ENCODE data around the gene BAIAP2L1.
A peak's percentile ranks its signal among the peaks of the same experiment; 100 is the strongest.

BAIAP2L1 gene

GRCh38 chr7:98288064-98288823 lies 112.6 kb downstream of the BAIAP2L1 start:
- TF ChIP-seq, protein P1, sequence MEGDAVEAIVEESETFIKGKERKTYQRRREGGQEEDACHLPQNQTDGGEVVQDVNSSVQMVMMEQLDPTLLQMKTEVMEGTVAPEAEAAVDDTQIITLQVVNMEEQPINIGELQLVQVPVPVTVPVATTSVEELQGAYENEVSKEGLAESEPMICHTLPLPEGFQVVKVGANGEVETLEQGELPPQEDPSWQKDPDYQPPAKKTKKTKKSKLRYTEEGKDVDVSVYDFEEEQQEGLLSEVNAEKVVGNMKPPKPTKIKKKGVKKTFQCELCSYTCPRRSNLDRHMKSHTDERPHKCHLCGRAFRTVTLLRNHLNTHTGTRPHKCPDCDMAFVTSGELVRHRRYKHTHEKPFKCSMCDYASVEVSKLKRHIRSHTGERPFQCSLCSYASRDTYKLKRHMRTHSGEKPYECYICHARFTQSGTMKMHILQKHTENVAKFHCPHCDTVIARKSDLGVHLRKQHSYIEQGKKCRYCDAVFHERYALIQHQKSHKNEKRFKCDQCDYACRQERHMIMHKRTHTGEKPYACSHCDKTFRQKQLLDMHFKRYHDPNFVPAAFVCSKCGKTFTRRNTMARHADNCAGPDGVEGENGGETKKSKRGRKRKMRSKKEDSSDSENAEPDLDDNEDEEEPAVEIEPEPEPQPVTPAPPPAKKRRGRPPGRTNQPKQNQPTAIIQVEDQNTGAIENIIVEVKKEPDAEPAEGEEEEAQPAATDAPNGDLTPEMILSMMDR (IDR thresholded peaks at IDR 0.05; ENCODE audit: low read depth, low read length), result no peak
- TF ChIP-seq POLR2A (IDR thresholded peaks at IDR 0.05; ENCODE audit: extremely low read depth, insufficient read length) (no peak), MYC (IDR thresholded peaks at IDR 0.05; ENCODE audit: low read depth, low read length) (no peak)
- TF ChIP-seq, protein P2, sequence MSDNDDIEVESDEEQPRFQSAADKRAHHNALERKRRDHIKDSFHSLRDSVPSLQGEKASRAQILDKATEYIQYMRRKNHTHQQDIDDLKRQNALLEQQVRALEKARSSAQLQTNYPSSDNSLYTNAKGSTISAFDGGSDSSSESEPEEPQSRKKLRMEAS (IDR thresholded peaks at IDR 0.05; ENCODE audit: low read depth, low read length), result no peak
- no peak for DNase-seq (ENCODE audit: low read depth)
- H3K4me3 ChIP-seq (ENCODE audit: low read depth, low read length), result no peak overlapping the region

GRCh38 chr7:98287486-98287959 lies 113.4 kb downstream of the BAIAP2L1 start:
- no peak overlapping the region for H3K4me3 ChIP-seq (ENCODE audit: low read depth, low read length)
- no peak for TF ChIP-seq MYC (IDR thresholded peaks at IDR 0.05; ENCODE audit: low read depth, low read length)
- TF ChIP-seq, protein P1 (IDR thresholded peaks at IDR 0.05; ENCODE audit: low read depth, low read length), result no peak
- no peak for DNase-seq (ENCODE audit: low read depth)

- DNase-seq (ENCODE audit: low read depth), result no peak
- TF ChIP-seq POLR2A (IDR thresholded peaks at IDR 0.05; ENCODE audit: extremely low read depth, insufficient read length) (no peak), MYC (IDR thresholded peaks at IDR 0.05; ENCODE audit: low read depth, low read length) (no peak)
- TF ChIP-seq, protein P2 (IDR thresholded peaks at IDR 0.05; ENCODE audit: low read depth, low read length), result no peak
- TF ChIP-seq, protein P1 (IDR thresholded peaks at IDR 0.05; ENCODE audit: low read depth, low read length), result no peak
- H3K4me3 ChIP-seq (ENCODE audit: low read depth, low read length), result no peak overlapping the region
These were observed 114.0 kb downstream of the BAIAP2L1 start for GRCh38 chr7:98286701-98287485.

- TF ChIP-seq POLR2A (IDR thresholded peaks at IDR 0.05; ENCODE audit: extremely low read depth, insufficient read length) (no peak), MYC (IDR thresholded peaks at IDR 0.05; ENCODE audit: low read depth, low read length) (no peak)
- TF ChIP-seq, protein P2 (IDR thresholded peaks at IDR 0.05; ENCODE audit: low read depth, low read length), result no peak
- TF ChIP-seq, protein P1 (IDR thresholded peaks at IDR 0.05; ENCODE audit: low read depth, low read length), result no peak
- H3K4me3 ChIP-seq (ENCODE audit: low read depth, low read length), result no peak overlapping the region
- peak; percentile 70 for DNase-seq (ENCODE audit: low read depth)
These were observed 114.8 kb downstream of the BAIAP2L1 start for GRCh38 chr7:98286093-98286539.

GRCh38 chr7:98285157-98286092 lies 115.5 kb downstream of the BAIAP2L1 start:
- H3K4me3 ChIP-seq (ENCODE audit: low read depth, low read length), result no peak overlapping the region
- TF ChIP-seq, protein P2 (IDR thresholded peaks at IDR 0.05; ENCODE audit: low read depth, low read length), result no peak
- TF ChIP-seq MYC (IDR thresholded peaks at IDR 0.05; ENCODE audit: low read depth, low read length) (no peak), POLR2A (IDR thresholded peaks at IDR 0.05; ENCODE audit: extremely low read depth, insufficient read length) (no peak)
- TF ChIP-seq, protein P1 (IDR thresholded peaks at IDR 0.05; ENCODE audit: low read depth, low read length), result no peak
- DNase-seq (ENCODE audit: low read depth), result no peak

Data from NB4 (cell line).